ACC112 (cell line): ENCODE data around the gene MICU2.

ENCODE experiments used
- H2AFZ ChIP-seq: fragments of 200-600 bp; sonication (generic); one replicate; pipeline ENCODE4 v1.6.0; 2017; ENCODE audit warnings: antibody characterized with exemption, low read length; ENCODE audit not compliant: unreplicated experiment
- H3K27ac ChIP-seq: fragments of 200-600 bp; sonication (generic); 2 replicates; pipeline ENCODE4 v1.5.1; 2014; ENCODE audit warnings: low read depth, mild to moderate bottlenecking, antibody characterized with exemption, low read length, moderate library complexity
- H3K27me3 ChIP-seq: fragments of 200-600 bp; sonication (generic); 2 replicates; pipeline ENCODE4 v1.6.1; 2014; ENCODE audit warnings: mild to moderate bottlenecking, antibody characterized with exemption, low read length, moderate library complexity, mixed read lengths; ENCODE audit not compliant: insufficient read depth
- H3K36me3 ChIP-seq: fragments of 200-600 bp; sonication (generic); 2 replicates; pipeline ENCODE4 v1.6.1; 2016; ENCODE audit warnings: mild to moderate bottlenecking, antibody characterized with exemption, low read length, moderate library complexity, mixed read lengths; ENCODE audit not compliant: insufficient read depth
- H3K4me1 ChIP-seq: fragments of 200-600 bp; sonication (generic); one replicate; pipeline ENCODE4 v1.6.1; 2016; ENCODE audit warnings: low read length, mixed read lengths; ENCODE audit not compliant: insufficient read depth, unreplicated experiment, control insufficient read depth
- H3K4me3 ChIP-seq: fragments of 200-600 bp; sonication (generic); 2 replicates; pipeline ENCODE4 v1.5.1; 2014; ENCODE audit warnings: mild to moderate bottlenecking, low read depth, low read length
- H3K79me2 ChIP-seq: fragments of 200-600 bp; sonication (generic); one replicate; pipeline ENCODE4 v1.6.0; 2016; ENCODE audit warnings: low read length; ENCODE audit not compliant: control insufficient read depth, unreplicated experiment, insufficient read depth

The MICU2 gene

GRCh38 chr13:21465710-21466160 is 138.2 kb downstream of the MICU2 start:
- Histone ChIP-seq H3K27ac (no peak overlapping the region), H3K4me3 (no peak overlapping the region), H3K27me3 (no peaks in the 10 kb centered on the region), H2AFZ (no peak overlapping the region), H3K36me3 (no peaks in the 10 kb centered on the region), H3K4me1 (no peaks in the 10 kb centered on the region), H3K79me2 (no peaks in the 10 kb centered on the region)

DNA sequence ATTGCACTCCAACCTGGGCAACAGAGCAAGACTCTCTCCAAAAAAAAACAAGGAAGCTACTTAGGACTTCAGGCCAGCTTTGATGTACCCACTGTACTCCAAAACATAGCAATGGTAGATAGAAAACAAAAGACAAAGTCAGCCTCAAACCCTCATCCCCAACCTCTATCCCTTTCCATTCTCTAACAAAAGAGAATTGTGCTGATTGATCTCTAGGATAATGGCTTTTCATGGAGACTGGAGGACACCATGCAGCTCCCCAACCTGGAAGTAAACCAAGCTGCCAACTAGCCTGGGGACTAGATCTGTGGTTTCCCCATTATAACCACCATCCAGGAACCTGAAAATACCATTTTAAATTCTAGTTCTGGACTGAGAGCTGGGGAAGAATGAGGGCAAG is 140.5 kb downstream of the MICU2 start:
- no peaks in the 10 kb centered on the region for H3K36me3 ChIP-seq
- H3K27ac ChIP-seq: no peak overlapping the region
- no peak overlapping the region for H2AFZ ChIP-seq

DNA sequence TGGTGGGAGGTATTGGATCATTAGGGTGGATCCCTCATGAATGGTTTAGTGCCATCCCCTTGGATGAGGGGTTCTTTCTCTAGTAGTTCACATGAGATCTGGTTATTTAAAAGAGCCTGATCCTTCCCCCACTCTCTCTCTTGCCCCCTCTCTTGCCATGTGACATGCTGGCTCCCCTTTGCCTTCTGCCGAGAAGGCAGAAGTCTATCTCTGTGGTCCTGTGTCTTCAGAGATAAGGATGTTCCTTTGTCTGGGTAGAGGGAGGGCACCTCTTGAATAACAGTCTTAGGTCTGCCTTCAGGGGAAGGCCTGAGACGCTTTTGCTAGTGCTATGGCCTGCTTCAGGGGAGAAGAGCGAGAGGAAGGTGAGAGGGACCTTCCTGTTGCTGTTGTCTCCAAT is 142.8 kb downstream of the MICU2 start:
- no peaks in the 10 kb centered on the region for H3K27me3 ChIP-seq
- peaks cover 12% of the 10 kb centered on the region for H3K4me1 ChIP-seq
- no peak overlapping the region for H3K27ac ChIP-seq
- H3K36me3 ChIP-seq: no peaks in the 10 kb centered on the region
- H3K4me3 ChIP-seq: no peak overlapping the region
- peaks cover 24% of the 10 kb centered on the region for H3K79me2 ChIP-seq
- H2AFZ ChIP-seq: no peak overlapping the region

More for the DNA sequence above, 140.5 kb downstream of the MICU2 start:
- H3K4me3 ChIP-seq: no peak overlapping the region
- H3K79me2 ChIP-seq: peaks cover 3% of the 10 kb centered on the region
- no peaks in the 10 kb centered on the region for H3K27me3 ChIP-seq
- no peaks in the 10 kb centered on the region for H3K4me1 ChIP-seq

- H3K27ac ChIP-seq: peak within 1 kb of the TSS; percentile 47; the same call in 1 of the 2 replicates
- peak within 1 kb of the TSS; percentile 84 for H2AFZ ChIP-seq
- peak within 1 kb of the TSS; percentile 97 for H3K4me3 ChIP-seq
- peaks cover 38% of the 10 kb centered on the region for H3K79me2 ChIP-seq
- H3K4me1 ChIP-seq: peaks cover 12% of the 10 kb centered on the region
- H3K27me3 ChIP-seq: no peaks in the 10 kb centered on the region
- H3K36me3 ChIP-seq: 0 out of 2 replicates have a peak, but pooled peaks cover 4% of the 10 kb centered on the region
Observed at GRCh38 chr13:21458813-21459701, 144.9 kb downstream of the MICU2 start, which contains the start of gene ZDHHC20. ZDHHC20 (minus strand) TSS chr13:21459303; CDS start chr13:21459171, 132 bp downstream.

DNA sequence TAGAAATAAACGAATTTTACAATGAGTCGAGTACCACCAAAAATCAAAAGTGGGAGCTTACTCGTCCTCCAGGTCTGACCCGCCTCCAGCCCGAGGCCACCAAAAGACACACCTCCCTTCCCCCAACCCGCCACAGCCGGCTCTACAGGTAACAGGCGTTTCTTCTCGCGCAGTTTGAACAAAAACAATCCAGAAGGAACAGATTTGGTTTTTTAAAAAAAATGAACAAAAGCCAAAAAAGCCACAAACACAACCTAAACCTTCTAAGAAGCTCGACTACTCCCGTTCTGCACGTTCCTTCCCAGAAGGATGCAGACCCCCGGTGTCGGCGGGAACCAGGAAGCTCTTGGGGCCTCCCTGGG is 145.5 kb downstream of the MICU2 start:
- Histone ChIP-seq H3K4me1 (peaks cover 12% of the 10 kb centered on the region), H3K27ac (peak overlapping the region; percentile 47; the same call in 1 of the 2 replicates), H3K4me3 (peak overlapping the region; percentile 97), H3K79me2 (peaks cover 43% of the 10 kb centered on the region), H3K27me3 (no peaks in the 10 kb centered on the region), H2AFZ (peak overlapping the region; percentile 84), H3K36me3 (0 out of 2 replicates have a peak, but pooled peaks cover 4% of the 10 kb centered on the region)

DNA sequence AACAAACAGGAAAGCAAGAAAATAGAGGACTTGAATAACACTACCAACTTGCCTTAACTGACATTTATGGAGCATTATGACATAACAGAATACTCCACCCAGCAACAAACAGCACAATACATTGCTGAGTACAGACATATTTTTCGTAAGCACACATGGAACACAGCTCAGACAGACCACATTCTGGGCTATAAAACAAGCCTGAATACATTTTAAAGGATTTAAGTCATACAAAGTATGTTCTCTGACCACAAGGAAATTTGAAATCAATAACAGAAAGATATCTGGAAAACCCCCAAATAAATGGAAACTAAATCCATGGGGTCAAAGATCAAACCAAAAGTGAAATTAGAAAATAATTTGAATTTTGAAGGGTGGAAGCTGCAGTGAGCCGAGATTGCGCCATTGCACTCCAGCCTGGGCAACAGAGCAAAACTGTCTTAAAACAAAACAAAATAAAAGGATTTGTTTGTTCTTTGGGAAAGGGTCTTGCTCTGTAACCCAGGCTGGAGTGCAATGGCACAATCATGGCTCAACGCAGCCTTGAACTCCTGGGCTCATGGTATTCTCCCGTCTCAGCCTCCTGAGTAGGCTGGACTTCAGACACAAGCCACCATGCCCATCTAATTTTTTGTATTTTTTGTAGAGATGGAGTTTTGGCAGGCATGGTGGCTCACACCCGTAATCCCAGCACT is 150.4 kb downstream of the MICU2 start:
- no peaks in the 10 kb centered on the region for H3K27me3 ChIP-seq
- H3K36me3 ChIP-seq: peaks cover 4% of the 10 kb centered on the region; the same call in 1 of the 2 replicates
- peaks cover 12% of the 10 kb centered on the region for H3K4me1 ChIP-seq
- no peak overlapping the region for H3K27ac ChIP-seq
- H2AFZ ChIP-seq: no peak overlapping the region
- H3K79me2 ChIP-seq: peaks cover 70% of the 10 kb centered on the region
- H3K4me3 ChIP-seq: no peak overlapping the region

DNA sequence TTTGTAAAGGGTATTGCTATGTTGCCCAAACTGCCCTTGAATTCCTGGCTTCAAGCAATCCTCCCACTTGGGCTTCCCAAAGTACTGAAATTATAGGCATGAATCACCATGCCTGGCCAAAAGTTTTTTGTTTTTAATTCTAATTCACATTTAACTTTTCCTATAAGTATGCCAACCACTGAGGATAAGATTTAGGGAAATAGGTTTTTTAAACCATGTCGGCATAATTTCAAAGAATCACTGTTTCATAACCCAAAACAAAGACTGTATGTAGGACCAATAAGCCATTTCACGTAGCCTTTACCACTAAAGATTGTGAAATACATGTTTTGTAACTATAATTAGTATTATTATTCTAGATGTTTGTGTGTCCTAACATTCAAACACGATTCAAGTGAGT is 153.0 kb downstream of the MICU2 start:
- Histone ChIP-seq H3K4me1 (no peaks in the 10 kb centered on the region), H3K79me2 (peaks cover 58% of the 10 kb centered on the region), H3K36me3 (peaks cover 4% of the 10 kb centered on the region; the same call in 1 of the 2 replicates), H3K4me3 (no peak overlapping the region), H3K27me3 (no peaks in the 10 kb centered on the region), H3K27ac (no peak overlapping the region), H2AFZ (no peak overlapping the region)

GRCh38 chr13:21446656-21447055 is 157.3 kb downstream of the MICU2 start:
- Histone ChIP-seq H3K79me2 (peaks cover 42% of the 10 kb centered on the region), H3K4me3 (no peak overlapping the region), H3K27me3 (no peaks in the 10 kb centered on the region), H3K36me3 (no peaks in the 10 kb centered on the region; the same call in 1 of the 2 replicates), H2AFZ (no peak overlapping the region), H3K4me1 (no peaks in the 10 kb centered on the region), H3K27ac (no peak overlapping the region)

GRCh38 chr13:21445759-21446158 is 158.2 kb downstream of the MICU2 start:
- H2AFZ ChIP-seq: no peak overlapping the region
- peaks cover 36% of the 10 kb centered on the region for H3K79me2 ChIP-seq

GRCh38 chr13:21443171-21443570 is 160.8 kb downstream of the MICU2 start:
- Histone ChIP-seq H3K4me1 (no peaks in the 10 kb centered on the region), H3K4me3 (no peak overlapping the region), H2AFZ (no peak overlapping the region), H3K36me3 (no peaks in the 10 kb centered on the region), H3K79me2 (peaks cover 41% of the 10 kb centered on the region), H3K27ac (no peak overlapping the region), H3K27me3 (no peaks in the 10 kb centered on the region)

More at GRCh38 chr13:21445759-21446158, 158.2 kb downstream of the MICU2 start:
- no peak overlapping the region for H3K27ac ChIP-seq
- no peaks in the 10 kb centered on the region for H3K36me3 ChIP-seq
- H3K4me1 ChIP-seq: no peaks in the 10 kb centered on the region
- no peak overlapping the region for H3K4me3 ChIP-seq
- no peaks in the 10 kb centered on the region for H3K27me3 ChIP-seq
